HG03139 (cell line): ENCODE results near the gene FAAP100.

Experiments
- ATAC-seq: cut with Tn5 transposase; IDR thresholded peaks from one replicate; pipeline ENCODE4 v1.9.1; 2021; ENCODE audit not compliant: unreplicated experiment

Gene FAAP100

GRCh38 chr17:81576621-81577277 lies 24.6 kb upstream of the FAAP100 start:
- ATAC-seq, result no peak

GRCh38 chr17:81575836-81576235 lies 23.7 kb upstream of the FAAP100 start:
- no peak for ATAC-seq

- no peak for ATAC-seq
Measured at GRCh38 chr17:81574643-81574956, 22.4 kb upstream of the FAAP100 start.

- no peak for ATAC-seq
Measured at GRCh38 chr17:81573794-81574642, 21.9 kb upstream of the FAAP100 start.

- no peak for ATAC-seq
Measured at GRCh38 chr17:81572563-81573168, 20.5 kb upstream of the FAAP100 start.

- no peak for ATAC-seq
Measured at GRCh38 chr17:81570964-81571363, 18.8 kb upstream of the FAAP100 start.

GRCh38 chr17:81569986-81570514 lies 17.9 kb upstream of the FAAP100 start:
- no peak for ATAC-seq

GRCh38 chr17:81568416-81568815 lies 16.3 kb upstream of the FAAP100 start:
- no peak for ATAC-seq

GRCh38 chr17:81567191-81567590 lies 15.0 kb upstream of the FAAP100 start:
- no peak for ATAC-seq

- no peak for ATAC-seq
Measured at GRCh38 chr17:81566461-81567126, 14.4 kb upstream of the FAAP100 start.

GRCh38 chr17:81565231-81565630 lies 13.1 kb upstream of the FAAP100 start:
- no peak for ATAC-seq

GRCh38 chr17:81564778-81565177 lies 12.6 kb upstream of the FAAP100 start:
- ATAC-seq, result no peak

GRCh38 chr17:81563861-81564586 lies 11.9 kb upstream of the FAAP100 start:
- ATAC-seq, result no peak

- no peak for ATAC-seq
Measured at GRCh38 chr17:81561494-81561885, 9.3 kb upstream of the FAAP100 start.

GRCh38 chr17:81558941-81559806 lies 7.0 kb upstream of the FAAP100 start:
- ATAC-seq, result no peak

- no peak for ATAC-seq
Measured at GRCh38 chr17:81558115-81558468, 5.9 kb upstream of the FAAP100 start.

- no peak for ATAC-seq
Measured at GRCh38 chr17:81557276-81558114, 5.3 kb upstream of the FAAP100 start.

GRCh38 chr17:81556863-81557262 lies 4.7 kb upstream of the FAAP100 start:
- no peak for ATAC-seq

GRCh38 chr17:81556175-81556691 lies 4.1 kb upstream of the FAAP100 start:
- ATAC-seq, result no peak
